Middle frontal gyrus (tissue), 1 donor: Measurements from ENCODE around the gene C19orf67.
"Not testable (repeated sequence)": the region's sequence is repeated elsewhere in the genome, so short reads cannot be mapped to it uniquely, and the experiment has no call there.

Experiments
- DNase-seq: peaks from one replicate; pipeline ENCODE4 v3.0.0-alpha.2; 2015; ENCODE audit warnings: low spot score; ENCODE audit errors: extremely low spot score

The C19orf67 gene

DNA sequence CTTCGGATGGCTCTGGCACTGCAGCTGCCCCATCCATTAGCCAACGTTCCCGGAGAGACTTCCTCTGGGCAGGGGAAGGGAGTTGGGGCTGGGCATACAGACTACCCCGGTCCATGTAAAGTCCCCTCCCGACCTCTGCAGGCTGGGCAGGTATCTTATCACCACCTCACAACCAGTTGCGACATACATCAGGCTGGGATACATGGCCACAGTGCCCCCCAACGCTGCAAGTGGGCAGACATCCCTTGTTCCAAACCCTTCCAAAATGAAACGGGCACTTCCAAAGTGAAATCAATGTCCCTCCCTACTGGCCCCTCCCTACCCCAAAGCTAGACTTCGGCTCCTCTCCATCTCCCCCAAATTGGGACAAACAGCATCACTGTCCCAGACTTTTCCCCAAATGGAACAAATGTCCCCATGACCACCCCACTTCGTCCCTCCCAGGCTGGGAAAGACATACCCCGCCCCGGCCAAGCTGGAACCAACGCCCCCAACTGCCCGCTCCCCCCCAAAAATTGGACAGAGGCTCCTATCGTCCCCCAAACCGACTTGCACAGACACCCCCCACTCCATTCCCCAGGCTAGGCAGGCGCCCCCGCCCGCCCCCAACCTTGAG is 28.7 kb downstream of the C19orf67 start:
- DNase-seq = no peak

DNA sequence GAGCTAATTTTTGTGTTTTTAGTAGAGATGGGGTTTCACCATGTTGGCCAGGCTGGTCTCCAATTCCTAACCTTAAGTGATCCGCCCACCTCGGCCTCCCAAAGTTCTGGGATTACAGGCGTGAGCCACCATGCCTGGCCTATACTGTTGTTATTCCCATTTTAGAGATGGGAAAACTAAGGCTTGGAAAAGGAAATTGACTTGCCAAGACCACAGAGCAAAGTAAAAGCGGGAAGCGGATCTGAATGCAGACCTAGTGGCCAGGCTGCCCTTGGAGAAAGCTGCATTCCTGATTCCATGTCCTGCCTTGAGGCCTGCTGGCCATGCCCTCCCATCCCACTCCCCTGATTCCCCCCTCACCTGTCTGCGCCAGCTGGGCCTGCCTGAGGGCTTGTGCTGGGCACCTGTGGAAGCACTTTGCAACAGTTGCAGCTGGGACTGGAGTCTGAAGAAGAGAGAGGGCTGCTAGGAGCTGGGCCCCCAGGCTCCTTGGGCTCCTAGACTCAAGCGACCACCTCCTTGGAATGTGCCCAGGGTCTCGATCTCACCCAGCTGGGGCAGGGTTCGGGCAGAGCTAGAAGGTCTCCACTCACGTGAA is 29.4 kb downstream of the C19orf67 start:
- no peak for DNase-seq

DNA sequence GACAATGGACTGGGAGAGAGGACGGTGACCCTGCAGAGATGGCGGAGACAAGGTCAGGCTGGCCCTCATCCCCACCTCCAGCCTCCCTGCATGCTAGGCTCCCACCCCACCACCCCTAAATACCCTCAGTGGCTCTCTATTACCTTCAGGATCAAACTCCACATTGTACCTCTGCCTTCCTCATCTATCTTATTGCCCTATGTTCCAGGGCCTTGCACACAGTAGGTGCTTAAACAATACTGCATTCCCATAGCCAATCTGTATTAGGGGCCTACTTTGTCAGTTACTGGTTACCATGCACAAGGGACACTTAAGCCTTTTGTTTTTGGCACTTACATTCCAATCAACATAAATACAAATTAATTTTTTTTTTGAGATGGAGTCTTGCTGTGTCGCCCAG is 30.2 kb downstream of the C19orf67 start:
- DNase-seq = no peak

DNA sequence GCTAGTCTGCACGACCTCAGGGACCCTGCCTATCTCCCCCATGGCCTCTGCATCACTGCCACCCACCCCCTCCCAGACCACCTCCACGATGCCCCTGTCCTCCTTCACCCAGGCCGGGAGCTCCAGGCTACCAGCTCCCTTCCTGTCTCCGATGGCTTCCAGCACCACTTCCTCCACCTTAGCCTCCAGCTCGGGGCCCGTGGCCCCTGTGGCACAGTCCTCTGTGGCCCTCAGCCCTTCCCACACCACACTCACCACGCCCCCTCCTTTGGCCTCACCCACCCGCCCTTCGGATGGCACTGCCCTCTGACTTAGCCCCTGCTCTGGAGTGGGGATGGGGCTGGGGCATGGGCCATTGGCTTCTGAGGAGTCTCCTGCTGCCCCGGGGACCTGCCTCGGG is 30.9 kb downstream of the C19orf67 start:
- DNase-seq = no peak

DNA sequence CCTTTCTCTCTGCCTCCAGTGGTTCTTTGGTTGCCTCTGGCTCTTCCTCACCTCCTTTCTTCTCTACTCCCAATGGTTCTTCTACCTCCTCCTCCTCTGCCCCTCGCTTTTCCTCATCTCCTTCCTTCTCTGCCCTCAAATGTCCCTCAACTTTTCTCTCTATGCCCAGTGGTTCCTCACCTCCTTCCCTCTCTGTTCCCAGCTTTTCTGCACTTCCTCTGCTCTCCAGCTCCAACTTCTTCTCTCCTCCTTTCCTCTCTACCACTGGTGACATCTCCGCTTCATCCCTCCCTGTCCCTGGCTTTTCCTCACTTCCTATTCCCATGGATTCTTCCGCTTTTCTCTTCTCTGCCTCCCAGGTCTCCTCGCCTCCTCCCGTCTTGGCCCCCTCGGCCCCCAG is 31.5 kb downstream of the C19orf67 start:
- no peak for DNase-seq

DNA sequence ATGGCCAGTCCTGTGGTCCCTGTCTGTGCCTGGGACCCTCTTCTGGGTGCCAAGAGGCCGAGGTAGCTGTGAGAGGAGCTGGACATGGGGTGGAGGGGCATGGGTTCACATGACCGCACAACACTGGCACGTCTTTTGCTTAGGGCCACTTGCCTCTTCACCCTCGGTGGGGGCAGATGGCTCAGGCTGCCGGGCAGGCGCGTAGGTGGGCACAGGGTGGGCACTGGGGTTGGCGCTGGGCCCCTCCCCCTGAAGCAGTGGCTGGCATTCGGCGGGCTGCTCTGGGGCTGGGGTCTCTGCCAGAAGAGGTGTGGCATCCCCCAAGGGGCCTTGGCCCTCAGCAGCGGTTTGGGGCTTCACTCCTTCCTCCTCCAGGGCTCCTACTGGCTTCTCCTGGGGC is 32.1 kb downstream of the C19orf67 start:
- DNase-seq = no peak

DNA sequence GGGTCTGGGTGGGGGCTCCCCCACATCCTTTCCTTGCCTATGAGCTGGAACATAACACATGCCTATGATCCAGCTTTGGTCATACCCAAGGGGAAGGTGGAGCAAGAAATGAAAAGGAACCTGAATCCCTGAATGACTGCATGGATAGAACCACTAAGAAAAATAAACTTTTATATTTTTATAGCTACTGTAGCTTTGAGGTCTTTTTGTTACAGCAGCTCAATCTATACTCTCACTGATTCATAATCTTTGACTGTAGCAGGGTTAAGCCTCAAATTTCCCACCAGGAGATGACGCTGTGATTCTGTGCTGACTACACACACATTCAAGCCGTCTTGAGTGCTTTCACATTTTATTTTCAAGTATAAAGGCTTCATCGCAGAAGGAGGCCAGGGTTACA is 32.6 kb downstream of the C19orf67 start:
- DNase-seq = no peak

DNA sequence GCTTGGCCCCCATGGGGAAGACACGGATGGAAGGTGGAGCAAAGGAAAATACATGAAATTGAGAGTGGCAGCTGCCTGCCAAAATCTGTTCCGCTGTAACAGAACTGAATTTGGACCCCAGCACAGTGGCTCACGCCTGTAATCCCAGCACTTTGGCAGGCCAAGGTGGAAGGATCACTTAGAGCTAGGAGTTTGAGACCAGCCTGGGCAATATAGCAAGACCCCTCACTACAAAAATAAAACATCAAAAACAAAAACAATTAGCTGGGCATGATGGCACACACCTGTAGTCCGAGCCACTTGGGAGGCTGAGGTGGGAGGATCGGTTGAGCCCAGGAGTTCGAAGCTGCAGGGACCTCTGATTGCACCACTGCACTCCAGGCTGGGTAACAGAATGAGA is 33.1 kb downstream of the C19orf67 start:
- no peak for DNase-seq

DNA sequence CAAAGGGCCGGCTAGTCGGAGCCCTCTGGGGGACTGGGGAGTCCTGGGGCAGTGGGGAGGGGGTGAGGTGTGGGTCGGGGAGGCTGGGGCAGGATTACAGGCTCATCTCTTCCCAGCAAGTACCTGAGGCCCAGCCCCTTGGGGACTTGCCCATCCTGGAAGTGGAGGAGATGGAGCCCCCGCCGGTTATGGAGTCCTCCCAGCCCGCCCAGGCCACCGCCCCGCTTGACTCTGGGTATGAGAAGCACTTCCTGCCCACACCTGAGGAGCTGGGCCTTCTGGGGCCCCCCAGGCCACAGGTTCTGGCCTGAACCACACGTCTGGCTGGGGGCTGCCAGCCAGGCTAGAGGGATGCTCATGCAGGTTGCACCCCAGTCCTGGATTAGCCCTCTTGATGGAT is 33.6 kb downstream of the C19orf67 start:
- DNase-seq = no peak

DNA sequence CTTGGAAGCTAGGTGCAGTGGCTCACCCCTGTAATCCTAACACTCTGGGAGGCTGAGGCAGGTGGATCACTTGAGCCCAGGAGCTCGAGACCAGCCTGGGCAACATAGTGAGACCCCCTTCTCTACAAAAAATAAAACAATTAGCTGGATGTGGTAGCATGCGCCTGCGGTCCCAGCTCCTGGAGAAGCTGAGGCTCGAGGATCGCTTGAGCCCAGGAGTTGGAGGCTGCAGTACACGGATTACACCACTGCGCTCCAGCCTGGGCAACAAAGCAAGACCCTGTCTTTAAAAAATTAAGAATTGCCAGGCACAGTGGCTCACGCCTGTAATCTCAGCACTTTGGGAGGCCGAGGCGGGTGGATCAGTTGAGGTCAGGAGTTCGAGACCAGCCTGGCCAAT is 34.6 kb downstream of the C19orf67 start:
- DNase-seq = not testable (repeated sequence)

DNA sequence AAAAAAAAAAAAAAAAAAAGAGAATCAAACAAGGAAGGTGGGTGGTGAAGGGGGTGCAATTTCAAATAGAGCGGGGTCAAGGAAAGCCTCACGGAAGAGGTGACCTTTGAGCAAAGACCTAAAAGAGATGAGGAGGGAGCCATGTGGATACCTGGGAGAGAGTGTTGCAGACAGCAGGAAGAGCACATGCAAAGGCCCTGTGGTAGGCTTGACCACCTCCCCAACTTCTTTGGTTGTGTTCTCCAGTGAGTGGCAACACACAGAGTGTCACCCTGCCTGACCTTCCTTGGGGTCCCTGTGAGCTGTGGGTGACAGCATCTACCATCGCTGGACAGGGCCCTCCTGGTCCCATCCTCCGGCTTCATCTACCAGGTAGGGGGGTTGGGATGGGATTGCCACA is 35.1 kb downstream of the C19orf67 start:
- DNase-seq = no peak

DNA sequence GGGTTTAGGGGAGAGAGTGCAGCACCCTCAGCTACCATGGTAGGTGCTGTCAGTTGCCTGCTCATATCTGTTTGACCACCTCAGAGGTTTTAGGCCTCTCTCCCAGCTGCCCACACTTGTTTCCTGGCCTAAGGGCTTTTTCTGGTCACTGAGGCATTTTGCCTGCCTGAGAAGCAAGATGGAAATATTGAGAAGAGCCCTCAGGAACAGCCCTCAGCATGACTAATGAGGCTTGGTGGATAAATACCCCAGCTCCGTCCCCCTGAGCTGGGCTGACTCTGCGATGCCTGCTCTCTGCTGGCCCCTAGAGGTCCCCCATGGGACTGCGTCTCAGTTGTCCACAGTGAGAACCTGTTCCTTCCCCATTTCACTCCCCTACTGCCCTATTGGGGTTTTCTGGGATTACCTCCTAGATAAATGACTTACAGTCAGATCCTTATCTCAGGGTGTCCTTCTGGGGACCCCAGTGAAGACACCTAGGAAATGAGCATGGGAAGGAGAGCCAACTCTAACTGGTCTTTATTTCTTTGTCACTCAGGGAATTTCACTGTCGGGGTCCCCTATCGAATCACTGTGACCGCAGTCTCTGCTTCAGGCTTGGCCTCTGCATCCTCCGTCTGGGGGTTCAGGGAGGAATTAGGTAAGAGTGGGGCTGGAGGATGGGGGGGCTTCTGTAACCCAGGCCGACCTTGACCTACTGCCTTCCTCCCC is 37.0 kb downstream of the C19orf67 start:
- DNase-seq = no peak

DNA sequence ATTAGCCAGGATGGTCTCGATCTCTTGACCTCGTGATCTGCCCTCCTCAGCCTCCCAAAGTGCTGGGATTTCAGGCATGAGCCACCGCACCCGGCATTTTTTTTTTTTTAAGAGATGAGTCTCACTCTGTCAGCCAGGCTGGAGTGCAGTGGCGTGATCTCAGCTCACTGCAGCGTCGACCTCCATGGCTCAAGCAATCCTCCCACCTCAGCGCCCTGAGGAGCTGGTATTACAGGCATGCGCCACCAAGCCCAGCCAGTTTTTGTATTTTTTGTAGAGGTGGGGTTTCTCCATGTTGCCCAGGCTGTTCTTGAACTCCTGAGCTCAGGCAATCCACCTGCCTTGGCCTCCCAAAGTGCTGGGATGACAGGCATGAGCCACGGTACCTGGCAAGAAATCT is 37.7 kb downstream of the C19orf67 start:
- not testable (repeated sequence) for DNase-seq

DNA sequence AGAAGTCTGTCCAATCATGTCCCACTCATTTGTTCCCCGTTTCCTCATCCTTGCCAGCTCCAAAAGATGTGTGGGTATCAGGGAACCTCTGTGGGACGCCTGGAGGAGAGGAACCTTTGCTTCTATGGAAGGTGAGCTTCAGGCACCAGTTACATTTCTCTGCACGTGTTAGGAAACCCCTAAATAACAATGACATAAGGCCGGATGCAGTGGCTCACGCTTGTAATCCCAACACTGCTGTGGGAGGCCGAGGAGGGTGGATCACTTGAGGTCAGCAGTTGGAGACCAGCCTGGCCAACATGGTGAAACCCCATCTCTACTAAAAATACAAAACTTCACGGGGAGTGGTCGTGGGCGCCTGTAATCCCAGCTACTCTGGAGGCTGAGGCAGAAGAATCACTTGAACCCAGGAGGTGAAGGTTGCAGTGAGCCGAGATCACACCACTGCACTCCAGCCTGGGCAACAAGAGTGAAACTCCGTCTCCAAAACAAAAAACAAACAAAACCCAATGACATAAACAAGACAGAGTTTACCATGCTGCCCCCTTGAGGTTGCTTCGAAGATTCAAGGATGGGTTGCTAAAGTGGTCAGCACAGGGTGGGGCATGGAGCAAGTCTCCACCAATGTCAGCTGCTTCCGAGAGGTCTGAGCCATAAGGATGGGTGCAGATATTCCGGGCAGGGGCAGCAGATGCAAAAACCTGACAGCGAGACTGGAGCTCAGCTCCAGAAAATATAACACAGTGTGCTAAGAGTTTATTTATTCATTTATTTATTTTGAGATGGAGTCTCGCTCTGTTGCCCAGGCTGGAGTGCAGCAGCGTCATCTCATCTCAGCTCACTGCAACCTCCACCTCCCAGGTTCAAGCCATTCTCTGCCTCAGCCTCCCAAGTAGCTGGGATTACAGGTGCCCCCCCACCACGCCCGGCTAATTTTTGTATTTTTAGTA is 42.6 kb downstream of the C19orf67 start:
- DNase-seq = not testable (repeated sequence)

DNA sequence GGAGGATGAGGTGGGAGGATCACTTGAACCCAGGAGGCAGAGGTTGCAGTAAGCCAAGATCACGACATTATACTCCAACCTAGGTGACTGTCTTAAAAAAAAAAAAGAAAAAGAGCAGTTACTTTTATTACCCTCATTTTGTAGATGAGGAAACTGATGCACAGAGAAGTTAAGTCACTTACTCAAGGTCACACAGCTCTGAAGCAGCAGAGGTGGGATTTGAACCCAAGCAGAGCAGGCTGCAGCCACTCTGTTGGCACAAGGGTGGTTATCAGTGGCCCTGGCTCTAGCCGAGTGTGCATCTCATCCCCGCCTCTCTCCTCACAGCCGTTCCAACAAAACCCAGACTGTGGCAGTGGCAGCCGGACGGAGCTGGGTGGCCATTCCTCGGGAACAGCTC is 46.4 kb downstream of the C19orf67 start:
- DNase-seq = no peak

DNA sequence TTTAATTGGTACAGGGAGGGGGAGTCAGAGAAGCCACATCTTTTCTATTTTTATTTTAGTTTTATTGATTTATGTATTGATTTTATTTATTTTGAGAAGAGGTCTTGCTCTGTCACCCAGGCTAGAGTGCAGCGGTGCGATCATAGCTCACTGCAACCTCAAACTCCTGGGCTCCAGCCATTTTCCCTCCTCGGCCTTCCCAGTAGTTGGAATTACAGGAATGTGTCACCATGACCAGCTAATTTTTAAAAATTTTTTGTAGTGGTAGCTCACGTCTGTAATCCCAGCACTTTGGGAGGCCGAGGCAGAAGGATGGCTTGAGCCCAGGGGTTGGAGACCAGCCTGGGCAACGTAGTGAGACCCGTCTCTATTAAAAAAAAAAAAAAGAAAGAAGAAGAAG is 49.9 kb downstream of the C19orf67 start:
- DNase-seq = no peak

DNA sequence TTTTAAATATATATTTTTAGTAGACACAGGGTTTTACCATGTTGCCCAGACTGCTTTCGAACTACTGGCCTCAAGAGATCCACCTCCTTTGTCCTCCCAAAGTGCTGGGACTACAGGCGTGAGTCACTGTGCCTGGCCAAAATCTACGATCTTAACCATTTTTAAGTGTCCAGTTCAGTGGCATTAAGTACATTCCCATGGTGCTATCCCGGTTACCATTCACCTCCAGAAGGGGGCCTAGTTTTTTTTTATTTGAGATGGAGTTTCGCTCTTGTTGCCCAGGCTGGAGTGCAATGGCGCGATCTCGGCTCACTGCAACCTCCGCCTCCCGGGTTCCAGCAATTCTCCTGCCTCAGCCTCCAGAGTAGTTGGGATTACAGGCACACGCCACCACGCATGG is 50.4 kb downstream of the C19orf67 start:
- DNase-seq = not testable (repeated sequence)

DNA sequence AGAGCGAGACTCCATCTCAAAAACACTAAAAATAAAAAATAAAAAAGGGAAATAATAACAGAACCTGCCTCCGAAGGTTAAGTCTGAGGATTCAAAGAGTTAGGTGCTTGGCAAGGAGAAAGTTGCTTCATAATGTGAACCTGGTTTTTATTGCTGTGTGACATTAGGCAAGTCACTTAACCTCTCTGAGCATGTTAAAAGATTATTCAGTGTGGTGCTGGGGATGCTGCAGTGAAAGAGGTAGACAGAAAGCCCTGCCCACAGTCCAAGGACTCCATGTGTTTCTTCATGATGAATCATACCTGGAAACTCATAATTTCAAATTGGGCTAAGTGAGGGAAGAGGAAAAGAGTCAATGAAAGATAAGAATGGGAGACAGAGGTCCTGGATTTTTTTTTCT is 51.6 kb downstream of the C19orf67 start:
- no peak for DNase-seq

DNA sequence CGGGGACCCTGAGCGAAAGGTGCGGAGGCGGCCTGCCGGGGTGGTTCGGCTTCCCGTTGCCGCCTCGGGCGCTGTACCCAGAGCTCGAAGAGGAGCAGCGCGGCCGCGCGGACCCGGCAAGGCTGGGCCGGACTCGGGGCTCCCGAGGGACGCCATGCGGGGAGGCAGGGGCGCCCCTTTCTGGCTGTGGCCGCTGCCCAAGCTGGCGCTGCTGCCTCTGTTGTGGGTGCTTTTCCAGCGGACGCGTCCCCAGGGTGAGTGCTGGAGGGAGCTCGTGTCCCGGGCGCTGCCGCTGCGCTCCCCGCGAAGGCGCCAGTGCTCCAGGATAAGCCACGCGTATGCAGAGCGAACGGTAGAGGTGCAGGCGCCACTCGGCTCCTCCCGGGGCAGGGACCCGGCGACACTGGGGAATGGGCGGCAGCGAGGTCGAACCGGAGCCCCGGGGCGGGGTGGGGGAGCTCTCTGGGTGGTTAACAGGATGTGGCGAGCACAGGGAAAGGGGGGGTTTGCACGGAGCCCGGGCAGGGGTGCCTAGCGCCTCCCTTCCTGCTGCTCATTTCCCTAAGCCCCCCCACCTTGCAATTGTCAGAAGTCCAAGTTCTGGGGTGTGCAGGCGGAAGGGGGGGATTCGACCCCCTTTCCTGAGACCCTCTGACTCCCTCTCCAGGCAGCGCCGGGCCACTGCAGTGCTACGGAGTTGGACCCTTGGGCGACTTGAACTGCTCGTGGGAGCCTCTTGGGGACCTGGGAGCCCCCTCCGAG is 53.7 kb downstream of the C19orf67 start, which contains the start of gene IL27RA:
TSS of gene IL27RA (plus strand) at position 44 of the 762 bp plus-strand sequence. CDS start at position 155, 111 bp downstream.
- DNase-seq = no peak
